ENCODE results near the gene ZNF512B.
"Not testable (repeated sequence)": the region's sequence is repeated elsewhere in the genome, so short reads cannot be mapped to it uniquely, and the experiment has no call there.

Gene ZNF512B

DNA sequence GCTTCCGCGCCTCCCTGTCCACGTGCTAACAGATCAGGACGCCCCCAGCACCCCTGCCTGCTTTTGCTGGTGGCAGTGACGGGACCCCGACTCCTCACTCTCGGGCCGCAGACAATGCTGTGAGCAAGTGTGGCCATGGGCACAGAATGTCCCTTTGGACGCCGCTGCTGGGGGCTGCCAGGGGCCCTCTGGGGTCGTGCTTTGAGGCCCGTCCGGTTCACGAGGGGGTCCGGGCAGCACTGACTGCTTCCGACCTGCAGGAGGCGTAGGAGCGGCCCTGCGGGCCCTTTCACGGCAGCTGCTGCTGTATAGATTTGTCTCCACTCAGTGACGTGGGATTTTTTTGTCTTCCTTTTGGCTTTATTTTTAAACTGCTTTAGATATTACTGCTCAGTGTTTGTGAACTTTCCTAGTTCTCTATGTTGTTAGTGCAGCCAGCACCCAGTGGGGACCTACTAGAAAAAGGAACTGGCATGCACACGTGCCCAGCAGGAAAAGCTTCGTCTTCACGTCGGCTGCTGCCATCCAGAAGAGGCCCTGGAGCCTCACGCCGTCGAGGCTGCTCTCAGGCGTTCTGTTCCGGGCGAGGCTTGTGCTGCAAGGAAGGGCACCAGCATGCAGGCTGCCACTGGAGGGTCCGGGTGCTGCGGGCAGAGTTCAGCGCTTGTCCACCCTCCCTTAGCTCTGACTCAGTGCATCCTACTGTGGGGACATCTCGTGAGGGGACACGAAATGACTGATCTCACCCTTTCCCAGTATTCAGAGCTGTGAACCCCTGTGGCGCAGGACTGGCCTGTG lies 35.3 kb downstream of the ZNF512B start:
- DNase-seq (ENCODE audit: low read depth), result no peak

DNA sequence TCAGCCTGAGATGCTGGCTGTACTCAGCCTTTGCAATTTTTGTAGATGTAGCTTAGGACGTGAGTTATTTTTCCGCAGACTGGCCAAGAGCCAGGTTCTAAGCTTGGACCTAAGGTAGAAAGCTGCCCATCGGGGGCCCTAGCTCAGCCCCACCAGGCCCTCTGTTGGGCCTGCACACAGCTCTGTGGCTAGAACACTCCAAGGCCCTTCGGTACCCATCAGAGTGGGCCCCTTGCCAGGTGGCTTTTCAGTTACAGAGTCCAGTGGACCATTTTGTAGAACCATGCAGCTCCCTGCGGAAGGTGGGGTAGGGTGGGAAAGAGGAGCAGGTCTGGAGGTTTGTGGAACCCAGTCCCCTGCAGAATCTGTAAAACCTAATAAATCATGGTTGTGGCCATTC lies 36.1 kb downstream of the ZNF512B start:
- no peak for DNase-seq (ENCODE audit: low read depth)

DNA sequence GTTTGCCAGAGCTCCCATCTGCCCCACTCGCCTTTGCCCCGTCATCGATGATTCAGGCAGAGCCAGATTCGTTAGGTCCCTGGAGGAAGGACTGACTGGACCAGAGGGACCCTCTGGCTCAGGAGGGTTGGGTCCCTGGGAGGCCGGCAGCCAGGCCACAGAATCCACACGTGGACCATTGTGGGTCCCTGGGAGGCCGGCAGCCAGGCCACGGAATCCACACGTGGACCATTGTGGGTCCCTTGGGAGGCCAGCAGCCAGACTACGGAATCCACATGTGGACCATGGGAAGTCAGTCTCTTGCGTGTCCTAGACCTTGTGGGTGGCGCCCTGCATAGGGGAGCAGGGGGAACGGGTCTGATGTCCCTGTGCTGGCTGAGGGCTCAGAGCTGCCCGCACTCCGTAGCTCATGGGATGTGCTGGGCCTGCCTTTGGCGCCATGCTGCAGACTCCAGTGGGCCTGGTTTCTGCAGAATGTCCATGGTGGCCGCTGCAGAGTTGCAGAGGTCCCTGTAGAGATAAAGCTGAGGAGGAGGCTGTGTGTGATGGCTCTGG lies 37.0 kb downstream of the ZNF512B start:
- no peak for DNase-seq (ENCODE audit: low read depth)

DNA sequence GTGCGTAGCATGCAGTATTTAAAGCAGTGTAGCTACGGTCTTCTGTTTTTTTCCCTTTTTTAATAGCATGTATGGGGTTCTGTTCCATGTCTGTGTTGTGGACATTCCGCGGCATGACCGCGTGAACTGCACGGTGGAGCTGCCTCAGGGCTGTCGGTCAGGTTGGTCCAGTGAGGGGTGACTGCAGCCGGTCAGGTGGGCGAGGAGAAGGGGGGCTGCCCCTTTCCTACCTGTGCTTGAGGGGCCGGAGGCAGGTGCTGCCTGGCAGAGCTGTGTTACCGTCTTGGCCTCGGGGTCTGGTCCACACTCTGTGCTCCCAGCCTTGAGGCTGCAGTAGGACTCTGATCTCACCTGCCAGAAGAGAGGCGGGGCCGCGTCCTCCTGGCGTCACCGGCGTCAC lies 38.0 kb downstream of the ZNF512B start:
- DNase-seq (ENCODE audit: low read depth), result no peak

DNA sequence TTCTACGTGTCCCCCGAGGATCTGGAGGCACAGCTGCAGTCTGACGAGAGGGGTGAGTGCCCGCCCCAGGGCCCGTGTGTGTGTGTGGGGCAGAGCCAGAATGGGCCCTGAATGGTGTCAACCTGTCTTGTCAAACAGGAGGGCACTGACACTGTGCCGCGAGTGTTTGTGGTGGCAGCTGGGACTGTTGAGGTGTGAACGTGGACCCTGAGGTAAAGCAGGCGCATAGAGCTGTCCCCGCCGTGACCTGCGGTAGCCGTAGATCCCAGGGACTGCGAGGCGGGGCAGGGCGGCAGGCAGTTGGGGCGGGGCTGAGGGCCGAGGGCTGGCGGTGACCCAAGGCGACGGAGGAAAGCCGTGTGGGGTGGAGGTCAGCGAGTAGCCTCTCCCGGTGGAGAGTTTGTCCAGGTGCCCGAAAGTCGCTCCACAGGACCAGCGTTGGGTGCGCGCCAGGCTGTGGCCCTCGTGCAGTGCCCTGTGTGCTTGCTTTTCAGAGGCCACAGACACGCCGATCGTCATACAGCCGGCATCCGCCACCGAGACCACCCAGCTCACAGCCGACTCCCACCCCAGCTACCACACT lies 38.7 kb downstream of the ZNF512B start:
- DNase-seq (ENCODE audit: low read depth), result no peak

DNA sequence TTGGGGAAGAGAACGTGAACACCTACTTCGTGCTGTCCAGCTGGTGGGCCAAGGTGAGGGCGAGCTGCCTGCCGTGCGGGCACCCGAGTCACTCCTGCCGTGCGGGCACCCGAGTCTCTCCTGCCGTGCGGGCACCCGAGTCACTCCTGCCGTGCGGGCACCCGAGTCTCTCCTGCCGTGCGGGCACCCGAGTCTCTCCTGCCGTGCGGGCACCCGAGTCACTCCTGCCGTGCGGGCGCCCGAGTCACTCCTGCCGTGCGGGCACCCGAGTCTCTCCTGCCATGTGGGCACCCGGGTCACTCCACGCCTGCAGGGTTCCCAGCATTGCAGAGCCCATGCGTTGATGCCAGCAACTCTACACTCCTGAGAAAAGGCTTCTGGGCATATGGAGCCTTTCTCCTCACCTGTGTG lies 40.3 kb downstream of the ZNF512B start:
- not testable (repeated sequence) for DNase-seq (ENCODE audit: low read depth)

DNA sequence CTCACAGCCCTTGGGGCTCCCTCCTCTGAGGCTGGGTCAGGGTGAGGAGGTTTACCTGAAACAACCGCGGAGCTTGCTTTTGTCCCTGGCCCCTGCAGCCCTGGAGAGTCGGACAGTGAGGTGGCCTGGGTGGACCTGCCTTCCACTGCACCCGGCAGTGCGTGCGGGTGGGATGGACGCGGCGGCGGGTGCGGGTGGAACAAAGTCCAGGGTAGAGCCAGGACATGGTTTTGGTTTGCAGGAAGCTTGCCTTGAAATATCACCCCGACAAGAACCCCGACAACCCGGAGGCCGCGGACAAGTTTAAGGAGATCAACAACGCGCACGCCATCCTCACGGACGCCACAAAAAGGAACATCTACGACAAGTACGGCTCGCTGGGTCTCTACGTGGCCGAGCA lies 40.7 kb downstream of the ZNF512B start:
- DNase-seq (ENCODE audit: low read depth), result no peak

DNA sequence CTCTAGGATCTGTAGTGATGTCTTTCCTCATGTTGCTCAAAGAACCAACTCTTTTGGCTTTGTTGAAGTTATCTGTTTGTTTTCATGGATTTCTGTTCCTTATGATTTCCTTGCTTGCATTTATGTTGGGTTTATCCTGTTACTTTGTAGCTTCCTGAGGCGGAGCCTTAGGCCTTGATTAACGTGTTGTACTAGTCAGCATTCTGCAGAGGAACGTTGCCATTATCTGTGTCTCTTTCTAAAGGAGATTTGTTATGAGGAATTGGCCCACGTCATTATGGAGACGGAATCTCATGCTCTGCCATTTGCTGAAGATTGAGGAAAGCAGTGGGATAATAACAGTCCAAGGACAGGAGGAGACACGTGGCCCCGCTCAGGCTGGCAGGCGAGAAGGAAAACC lies 43.4 kb downstream of the ZNF512B start:
- no peak for DNase-seq (ENCODE audit: low read depth)

DNA sequence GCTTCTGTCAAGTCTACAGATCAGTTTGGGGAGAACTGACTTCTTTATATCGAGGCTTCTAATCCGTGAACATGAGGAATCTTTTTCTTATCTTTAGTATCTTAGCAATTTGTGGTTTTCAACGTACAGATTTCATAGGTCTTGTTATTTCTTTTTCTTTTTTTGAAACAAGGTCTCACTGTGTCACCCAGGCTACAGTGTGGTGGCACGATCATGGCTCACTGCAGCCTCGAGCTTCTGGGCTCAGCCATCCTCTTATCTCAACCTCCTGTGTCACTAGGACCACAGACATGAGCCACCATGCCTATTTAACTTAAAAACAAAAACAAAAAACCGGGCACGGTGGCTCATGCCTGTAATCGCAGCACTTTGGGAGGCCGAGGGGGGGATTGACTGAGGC lies 45.5 kb downstream of the ZNF512B start:
- DNase-seq (ENCODE audit: low read depth), result no peak

DNA sequence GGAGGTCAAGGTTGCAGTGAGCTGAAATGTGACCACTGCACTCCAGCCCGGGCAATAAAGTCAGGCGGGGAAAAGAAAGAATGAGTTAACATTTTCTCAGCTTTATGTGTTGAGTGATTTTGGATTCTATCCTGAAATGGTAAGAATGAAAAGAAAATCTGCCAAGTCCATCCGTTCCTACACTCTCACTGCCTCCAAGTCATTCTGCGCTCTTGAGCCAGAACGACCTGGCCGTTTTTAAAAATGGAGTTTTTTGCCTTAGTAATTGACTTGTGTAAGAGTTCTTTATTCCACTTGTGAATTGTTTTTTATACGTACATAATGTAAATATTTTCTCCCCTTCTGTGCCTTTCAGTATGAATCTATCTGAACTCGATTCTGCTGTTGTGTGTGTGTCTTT lies 46.1 kb downstream of the ZNF512B start:
- DNase-seq (ENCODE audit: low read depth), result no peak

DNA sequence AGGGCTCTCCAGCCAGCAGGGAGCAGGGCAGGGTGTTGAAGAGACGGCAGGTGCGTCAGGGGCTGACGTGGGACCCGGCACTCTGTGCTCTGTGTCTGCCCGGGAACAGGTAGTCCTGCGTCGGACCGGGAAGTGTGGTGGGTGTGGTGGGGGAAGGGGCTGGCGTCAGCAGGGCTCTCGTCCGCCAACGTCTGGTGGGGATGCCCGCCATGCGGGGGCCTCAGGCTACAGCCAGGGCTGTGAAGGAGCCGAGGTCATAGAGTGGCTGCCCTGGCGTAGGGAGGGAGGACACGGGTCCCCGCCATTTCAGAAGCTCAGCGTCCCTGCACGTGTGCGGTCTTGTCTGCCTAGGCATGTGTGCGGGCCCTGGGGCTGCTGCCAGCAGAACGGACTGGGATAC lies 49.5 kb downstream of the ZNF512B start:
- DNase-seq (ENCODE audit: low read depth), result no peak

DNA sequence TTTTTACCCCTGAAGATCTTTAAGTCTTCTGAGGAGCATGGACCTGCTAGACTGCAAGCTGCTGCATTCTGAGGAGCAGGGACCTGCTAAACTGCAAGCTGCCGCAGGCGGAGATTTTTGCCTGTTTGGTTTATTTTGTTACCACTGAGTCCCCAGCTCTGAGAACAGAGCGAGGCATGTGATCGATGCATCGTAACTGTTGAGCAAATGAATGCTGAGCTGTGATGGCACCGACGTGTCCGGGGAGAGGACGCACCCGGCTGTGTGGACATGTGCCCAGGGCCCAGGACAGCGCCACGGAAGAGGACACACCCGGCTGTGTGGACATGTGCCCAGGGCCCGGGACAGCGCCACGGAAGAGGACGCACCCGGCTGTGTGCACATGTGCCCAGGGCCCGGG lies 50.6 kb downstream of the ZNF512B start:
- DNase-seq (ENCODE audit: low read depth), result no peak

DNA sequence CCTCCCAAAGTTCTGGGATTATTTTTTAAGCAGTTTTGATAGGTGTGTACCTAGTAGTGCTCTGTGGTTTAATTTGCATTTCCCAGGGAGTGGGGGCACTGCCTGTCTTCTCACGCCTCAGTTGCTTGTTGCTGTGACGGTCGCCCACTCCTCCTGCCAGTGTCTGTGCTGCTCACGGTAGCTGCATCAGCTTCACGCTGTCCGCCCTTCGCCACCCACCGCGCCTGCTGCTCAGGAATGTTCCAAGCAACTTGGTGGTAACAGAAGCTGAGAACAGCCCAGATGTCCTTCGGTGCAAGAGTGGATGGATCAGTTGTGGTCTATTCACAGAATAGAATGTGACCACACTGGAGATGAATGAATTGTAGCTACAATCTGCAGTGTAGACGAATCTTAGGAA lies 51.9 kb downstream of the ZNF512B start:
- DNase-seq (ENCODE audit: low read depth), result no peak

DNA sequence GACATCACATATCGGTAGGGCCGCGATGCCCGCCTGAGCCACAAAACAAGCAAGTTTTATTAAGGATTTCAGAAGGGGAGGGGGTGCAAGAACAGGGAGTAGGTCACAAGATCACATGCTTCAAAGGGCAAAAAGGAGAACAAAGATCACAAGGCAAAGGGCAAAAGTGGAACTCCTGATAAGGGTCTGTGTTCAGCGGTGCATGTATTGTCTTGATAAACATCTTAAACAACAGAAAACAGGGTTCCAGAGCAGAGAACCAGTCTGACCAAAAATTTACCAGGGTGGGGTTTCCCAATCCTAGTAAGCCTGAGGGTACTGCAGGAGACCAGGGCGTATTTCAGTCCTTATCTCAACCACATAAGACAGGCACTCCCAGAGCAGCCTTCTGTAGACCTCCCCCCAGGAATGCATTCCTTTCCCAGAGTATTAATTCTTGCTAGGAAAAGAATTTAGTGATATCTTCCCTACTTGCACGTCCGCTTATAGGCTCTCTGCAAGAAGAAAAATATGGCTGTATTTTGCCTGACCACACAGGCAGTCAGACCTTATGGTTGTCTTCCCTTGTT lies 53.3 kb downstream of the ZNF512B start:
- peak; percentile 34 for DNase-seq (ENCODE audit: low read depth)

DNA sequence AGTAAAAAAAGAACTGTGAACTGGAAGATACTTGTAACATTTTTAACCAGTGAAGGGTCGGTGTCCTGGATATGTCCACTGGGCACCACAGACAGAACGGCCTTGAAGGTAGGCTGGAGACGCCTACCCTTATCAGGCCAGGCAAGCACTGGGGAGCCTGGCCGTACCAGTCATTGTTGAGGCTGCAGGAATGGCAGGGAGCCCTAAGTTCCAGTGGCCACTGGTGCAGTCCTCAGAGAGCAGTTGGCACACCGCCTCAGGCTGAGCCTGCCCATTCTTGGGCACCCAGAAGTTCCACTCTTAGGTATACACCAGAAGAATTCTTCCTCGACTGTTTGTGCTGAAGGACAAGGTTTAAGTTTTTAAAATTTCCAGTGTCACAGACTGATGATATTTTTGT lies 54.3 kb downstream of the ZNF512B start:
- no peak for DNase-seq (ENCODE audit: low read depth)

DNA sequence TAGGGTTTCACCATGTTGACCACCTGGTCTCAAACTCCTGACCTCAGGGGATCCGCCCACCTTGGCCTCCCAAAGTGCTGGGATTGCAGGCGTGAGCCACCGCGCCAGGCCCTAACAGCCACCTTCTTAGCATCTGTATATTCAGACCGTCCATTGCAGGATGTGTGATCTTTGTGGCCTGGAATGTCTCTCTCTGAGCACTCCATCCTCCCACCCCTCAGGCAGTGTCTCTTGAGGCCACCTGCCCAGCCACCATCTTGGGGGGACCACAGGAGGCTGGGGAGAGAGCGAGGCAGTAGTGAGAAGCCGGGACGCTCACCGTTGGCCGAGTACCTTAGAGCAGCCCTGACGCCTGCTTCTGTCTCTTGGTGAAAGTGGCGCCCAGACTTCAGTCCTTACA lies 56.0 kb downstream of the ZNF512B start:
- no peak for DNase-seq (ENCODE audit: low read depth)

DNA sequence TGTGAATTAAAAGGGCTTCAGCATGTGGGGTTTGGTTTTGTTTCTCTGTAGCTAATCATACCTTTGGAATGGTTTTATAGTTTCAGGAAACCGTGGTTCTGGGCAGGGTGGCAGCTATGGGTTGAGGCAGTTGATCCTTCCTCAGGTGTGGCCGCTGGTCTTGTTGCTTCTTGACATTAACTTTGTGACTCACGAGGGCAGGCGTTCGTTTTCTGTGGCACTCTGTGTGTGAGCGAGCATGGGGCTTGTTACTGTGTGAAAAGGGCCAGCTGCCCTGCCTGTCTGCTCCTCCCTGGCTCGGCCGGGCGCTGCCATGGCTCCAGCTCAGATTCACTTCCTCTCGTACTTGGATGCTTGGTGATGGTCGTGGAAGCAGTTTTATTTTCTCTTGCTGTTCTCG lies 58.6 kb downstream of the ZNF512B start:
- no peak for DNase-seq (ENCODE audit: low read depth)

DNA sequence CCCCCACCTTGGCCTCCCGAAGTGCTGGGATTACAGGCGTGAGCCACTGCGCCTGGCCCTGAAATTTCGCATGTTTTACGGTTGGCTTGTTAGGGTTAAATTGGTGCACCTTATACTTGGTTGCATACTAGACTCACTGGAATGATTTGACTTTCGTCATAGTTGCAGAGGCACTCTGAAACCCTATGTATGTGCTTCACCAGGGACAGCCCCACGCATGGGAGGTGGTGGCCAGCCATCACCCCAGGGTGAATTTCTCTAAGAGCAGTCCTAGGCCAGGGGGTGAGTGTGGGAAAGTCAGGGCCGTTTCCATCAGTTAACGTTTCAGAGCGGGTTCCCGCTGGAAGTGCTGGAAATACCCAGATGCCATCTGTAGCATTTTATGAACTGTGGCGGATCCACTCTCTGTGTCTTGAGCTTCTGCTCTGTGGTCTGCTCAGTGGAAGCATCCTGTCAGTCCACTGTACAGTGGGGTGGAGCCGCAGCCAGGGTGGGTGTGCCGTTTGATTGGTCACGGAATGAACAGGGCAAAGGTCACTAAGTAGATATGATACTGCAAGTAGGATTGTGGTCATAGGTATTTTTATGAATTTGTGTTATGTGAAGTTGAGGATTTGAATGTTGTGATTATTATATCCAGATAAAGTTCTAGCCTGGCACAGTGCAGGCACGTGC lies 61.6 kb downstream of the ZNF512B start:
- no peak for DNase-seq (ENCODE audit: low read depth)

All from CMK (cell line).